ENCODE results near the gene SPPL3. TPM values are rescaled to one million over a fixed set of nuclear protein-coding genes. Genes with fewer than 3 reads are reported as not detected.
"Not testable (repeated sequence)": the region's sequence is repeated elsewhere in the genome, so short reads cannot be mapped to it uniquely, and the experiment has no call there.

Gene SPPL3
- total RNA-seq, 8 experiments from 2014 or later: 8.3 to 28.7 (median 22.7) TPM

DNA sequence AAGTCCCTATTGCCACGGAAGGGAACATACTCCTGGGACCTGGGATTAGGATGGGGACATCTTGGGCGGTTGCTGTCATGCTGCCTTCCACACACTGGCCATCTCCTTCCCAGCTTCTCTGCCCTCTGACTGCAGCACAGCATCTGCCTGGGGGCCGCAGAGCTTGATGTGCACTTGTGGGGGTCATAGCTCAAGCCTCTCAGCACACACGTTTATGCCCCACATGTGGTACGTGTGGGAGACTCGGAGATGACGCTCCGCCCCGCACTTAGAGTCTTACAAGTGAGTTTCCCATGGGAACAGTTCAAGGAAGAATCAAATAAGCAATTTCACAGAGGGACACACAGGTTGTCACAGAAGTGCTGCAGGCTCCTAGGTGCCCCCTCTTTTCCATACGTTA is 169.9 kb downstream of the SPPL3 start:
- WGBS, 10 experiments: 83 to 100% (median 97%) methylated on average over 1 to 7 of the region's 10 CpGs; no CpG with 5 or more reads in 4 of the 10 experiments
- no peak for ATAC-seq (replicated peaks in 6 of 8)
- Histone ChIP-seq H3K4me1 (replicated peaks in 1 of 2) (no peaks in the 10 kb centered on the region), H3K27ac (no peak overlapping the region), H3K4me3 (no peak overlapping the region)
- in situ Hi-C loops (cut with MboI; ENCODE audit: low pct_unique_long_range_greater_than_20kb in 2 of 9, low sequenced_read_pairs in 9 of 9, unreplicated experiment in 9 of 9): loop anchor here in 1 of 9 experiments (25.0 kb wide), 1 partner anchor 228 kb away; no protein-coding TSS in a partner anchor

DNA sequence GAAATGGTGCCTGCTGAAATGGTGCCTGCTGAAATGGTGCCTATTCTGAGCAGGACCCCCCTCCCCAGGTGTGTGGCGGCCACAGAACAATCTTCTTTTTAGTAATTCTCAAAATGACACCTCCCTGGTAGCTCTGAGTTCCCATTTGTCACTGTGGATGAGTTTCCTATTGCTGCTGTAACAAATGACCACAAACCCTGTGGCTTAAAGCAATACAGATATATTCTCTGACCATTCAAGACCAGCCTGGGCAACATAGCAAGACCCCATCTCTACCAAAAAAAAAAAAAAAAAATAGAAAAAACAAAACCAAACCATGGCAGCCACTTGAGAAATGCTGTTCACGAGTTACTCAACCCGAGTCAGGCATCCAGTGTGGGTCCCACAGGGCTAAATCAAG is 170.6 kb downstream of the SPPL3 start:
- in situ Hi-C loops (cut with MboI; ENCODE audit: low pct_unique_long_range_greater_than_20kb in 2 of 9, low sequenced_read_pairs in 9 of 9, unreplicated experiment in 9 of 9): loop anchor here in 1 of 9 experiments (25.0 kb wide), 1 partner anchor 229 kb away; no protein-coding TSS in a partner anchor
- no peak for ATAC-seq (replicated peaks in 6 of 8)
- Histone ChIP-seq H3K4me3 (no peak overlapping the region), H3K27ac (no peak overlapping the region), H3K4me1 (replicated peaks in 1 of 2) (no peaks in the 10 kb centered on the region)
- 60 to 91% (median 75%) methylated on average over 1 to 3 of the region's 3 CpGs; no CpG with 5 or more reads in 5 of the 10 experiments for WGBS, 10 experiments

- ATAC-seq (replicated peaks in 6 of 8); H3K4me3 ChIP-seq; H3K4me1 ChIP-seq (replicated peaks in 1 of 2); H3K27ac ChIP-seq: not testable (repeated sequence)
- no CpG with 5 or more reads among the region's 35 CpGs for WGBS, 10 experiments
- in situ Hi-C loops (cut with MboI; ENCODE audit: low pct_unique_long_range_greater_than_20kb in 2 of 9, low sequenced_read_pairs in 9 of 9, unreplicated experiment in 9 of 9): loop anchor here in 1 of 9 experiments (25.0 kb wide), 1 partner anchor 230 kb away; no protein-coding TSS in a partner anchor
Observed at GRCh38 chr12:120732198-120732597, 172.0 kb downstream of the SPPL3 start.

DNA sequence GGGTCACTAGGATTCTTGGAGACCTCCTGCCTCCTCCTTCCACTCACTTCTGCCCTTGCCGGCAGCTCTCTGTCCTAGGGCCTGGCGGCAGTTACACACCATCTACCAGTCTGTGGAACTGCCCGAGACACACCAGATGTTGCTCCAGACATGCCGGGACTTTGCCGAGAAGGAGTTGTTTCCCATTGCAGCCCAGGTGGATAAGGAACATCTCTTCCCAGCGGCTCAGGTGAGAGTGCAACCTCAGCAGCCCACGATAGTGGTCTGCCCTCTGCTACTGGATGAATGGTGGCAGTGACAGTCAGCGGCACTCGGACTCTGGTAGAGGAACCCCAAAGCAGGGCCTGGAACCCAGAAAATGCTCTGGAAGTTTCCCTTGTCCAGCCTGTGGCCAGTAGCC is 177.2 kb downstream of the SPPL3 start:
- in situ Hi-C loops (cut with MboI; ENCODE audit: low pct_unique_long_range_greater_than_20kb in 2 of 9, low sequenced_read_pairs in 9 of 9, unreplicated experiment in 9 of 9): loop anchor here in 1 of 9 experiments (25.0 kb wide), 1 partner anchor 235 kb away; no protein-coding TSS in a partner anchor
- Histone ChIP-seq H3K4me1 (replicated peaks in 1 of 2) (peaks cover 9 to 10% of the 10 kb centered on the region in 2 donors), H3K4me3 (no peak overlapping the region), H3K27ac (no peak overlapping the region)
- WGBS, 10 experiments: 80 to 100% (median 95%) methylated on average over 1 to 3 of the region's 9 CpGs; no CpG with 5 or more reads in 5 of the 10 experiments
- no peak for ATAC-seq (replicated peaks in 6 of 8)

DNA sequence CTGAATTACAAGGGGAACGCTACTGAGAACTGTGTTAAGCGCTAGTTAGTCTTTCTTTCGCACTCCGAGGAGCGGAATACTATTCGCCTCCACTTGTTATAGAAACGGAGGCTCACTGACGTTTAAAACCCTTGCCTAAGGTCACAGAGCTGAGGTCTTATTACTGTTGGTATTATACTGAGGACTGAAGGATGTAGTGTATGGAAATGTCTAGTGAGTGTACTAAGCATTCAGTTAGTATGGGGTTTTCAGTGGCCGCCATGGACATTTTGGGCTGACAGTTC is 177.7 kb downstream of the SPPL3 start:
- H3K4me1 ChIP-seq (replicated peaks in 1 of 2): peaks cover 9 to 10% of the 10 kb centered on the region in 2 donors
- H3K4me3 ChIP-seq: no peak overlapping the region
- no peak overlapping the region for H3K27ac ChIP-seq
- in situ Hi-C loops (cut with MboI; ENCODE audit: low pct_unique_long_range_greater_than_20kb in 2 of 9, low sequenced_read_pairs in 9 of 9, unreplicated experiment in 9 of 9): loop anchor here in 1 of 9 experiments (25.0 kb wide), 1 partner anchor 236 kb away; no protein-coding TSS in a partner anchor
- no peak for ATAC-seq (replicated peaks in 6 of 8)
- 40 to 100% (median 85%) methylated on average over 1 to 8 of the region's 9 CpGs; no CpG with 5 or more reads in 1 of the 10 experiments for WGBS, 10 experiments

DNA sequence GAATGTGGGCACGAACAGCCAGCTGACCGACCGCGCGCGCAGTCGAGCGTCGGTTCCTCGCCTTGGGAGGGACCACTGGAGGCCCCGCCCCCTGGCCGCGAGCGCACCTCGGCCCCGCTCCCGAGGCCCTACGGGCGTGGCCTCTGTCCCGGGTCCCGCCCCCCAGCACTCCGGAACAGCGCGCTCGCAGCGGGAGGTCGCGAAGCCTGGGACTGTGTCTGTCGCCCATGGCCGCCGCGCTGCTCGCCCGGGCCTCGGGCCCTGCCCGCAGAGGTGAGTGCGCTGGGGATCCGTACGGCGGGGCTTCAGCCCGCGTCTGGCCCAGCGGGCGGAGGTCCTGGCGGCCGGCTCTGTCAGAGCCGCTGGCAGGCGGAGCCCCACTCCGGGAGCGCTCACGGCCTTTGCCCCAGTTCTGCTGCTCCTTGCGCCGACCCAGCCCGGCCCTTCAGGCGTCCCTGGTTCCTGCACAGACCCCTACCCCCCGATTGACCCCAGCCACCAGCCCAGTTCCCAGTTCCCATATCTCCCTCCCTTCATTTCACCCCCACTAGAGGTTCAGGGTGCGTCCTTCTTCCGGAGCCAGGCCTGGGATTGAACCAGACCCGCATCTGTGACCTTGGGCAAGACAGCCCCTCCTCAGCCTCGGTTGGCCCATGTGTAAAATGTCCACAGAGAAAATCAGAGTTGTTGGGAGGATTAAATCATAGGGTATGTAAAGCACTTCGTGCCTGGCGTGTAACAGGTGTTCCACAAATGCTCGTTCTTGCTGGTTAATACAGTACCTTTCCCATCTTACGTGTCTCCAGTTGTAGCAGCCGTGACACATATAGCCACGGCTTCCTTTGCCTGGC is 178.3 kb downstream of the SPPL3 start, which contains the start of gene ACADS:
TSS of gene ACADS (plus strand) at position 168 of the 851 bp plus-strand sequence. CDS start at position 228, 60 bp downstream.
- in situ Hi-C loops (cut with MboI; ENCODE audit: low pct_unique_long_range_greater_than_20kb in 2 of 9, low sequenced_read_pairs in 9 of 9, unreplicated experiment in 9 of 9): loop anchor here in 1 of 9 experiments (25.0 kb wide), 1 partner anchor 236 kb away; no protein-coding TSS in a partner anchor
- ATAC-seq (replicated peaks in 6 of 8): peak; percentile 94 to 99 (median 98)
- Histone ChIP-seq H3K27ac (peak within 1 kb of the TSS in 1 of 2 donors; percentile 5), H3K4me3 (peak within 1 kb of the TSS; percentile 36 to 55 (median 50)), H3K4me1 (replicated peaks in 1 of 2) (peaks cover 9 to 10% of the 10 kb centered on the region in 2 donors)
- 7 to 66% (median 57%) methylated on average over 3 to 10 of the region's 66 CpGs; no CpG with 5 or more reads in 4 of the 10 experiments for WGBS, 10 experiments

- 10 to 39% (median 21%) methylated on average over 2 to 10 of the region's 14 CpGs for WGBS, 10 experiments
- in situ Hi-C loops (cut with MboI; ENCODE audit: low pct_unique_long_range_greater_than_20kb in 2 of 9, low sequenced_read_pairs in 9 of 9, unreplicated experiment in 9 of 9): loop anchor here in 1 of 9 experiments (25.0 kb wide), 1 partner anchor 237 kb away; no protein-coding TSS in a partner anchor
- ATAC-seq (replicated peaks in 6 of 8): peak in 7 of 8 experiments; percentile 2 to 37 (median 32)
- Histone ChIP-seq H3K4me3 (peak overlapping the region; percentile 36 to 55 (median 50)), H3K4me1 (replicated peaks in 1 of 2) (peaks cover 9 to 10% of the 10 kb centered on the region in 2 donors), H3K27ac (no peak overlapping the region)
Observed at GRCh38 chr12:120725151-120725658, 179.0 kb downstream of the SPPL3 start.

DNA sequence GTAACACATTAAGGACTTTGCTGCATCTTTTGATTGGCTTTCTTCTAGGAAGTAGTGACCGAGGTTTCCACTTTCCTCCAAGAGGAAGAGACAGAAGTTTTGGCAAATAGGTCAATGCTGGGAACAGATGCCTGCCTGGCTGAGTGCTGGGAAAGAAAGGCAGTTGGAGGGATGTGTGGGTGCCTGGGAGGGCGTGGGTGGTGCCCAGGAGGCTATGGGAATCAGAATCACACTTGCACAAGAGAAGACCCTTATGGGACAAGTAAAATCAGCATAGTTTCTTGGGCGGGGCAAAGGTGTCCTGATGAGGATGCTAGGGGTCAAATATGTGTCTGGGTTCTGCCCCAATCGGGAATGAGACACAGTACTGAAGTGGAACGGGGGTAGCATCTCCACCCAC is 179.4 kb downstream of the SPPL3 start:
- 35 to 90% (median 60%) methylated on average over 1 to 4 of the region's 5 CpGs; no CpG with 5 or more reads in 1 of the 10 experiments for WGBS, 10 experiments
- H3K4me1 ChIP-seq (replicated peaks in 1 of 2): peaks cover 9 to 10% of the 10 kb centered on the region in 2 donors
- H3K4me3 ChIP-seq: no peak overlapping the region
- H3K27ac ChIP-seq: no peak overlapping the region
- in situ Hi-C loops (cut with MboI; ENCODE audit: low pct_unique_long_range_greater_than_20kb in 2 of 9, low sequenced_read_pairs in 9 of 9, unreplicated experiment in 9 of 9): loop anchor here in 1 of 9 experiments (25.0 kb wide), 1 partner anchor 238 kb away; no protein-coding TSS in a partner anchor
- ATAC-seq (replicated peaks in 6 of 8): no peak

DNA sequence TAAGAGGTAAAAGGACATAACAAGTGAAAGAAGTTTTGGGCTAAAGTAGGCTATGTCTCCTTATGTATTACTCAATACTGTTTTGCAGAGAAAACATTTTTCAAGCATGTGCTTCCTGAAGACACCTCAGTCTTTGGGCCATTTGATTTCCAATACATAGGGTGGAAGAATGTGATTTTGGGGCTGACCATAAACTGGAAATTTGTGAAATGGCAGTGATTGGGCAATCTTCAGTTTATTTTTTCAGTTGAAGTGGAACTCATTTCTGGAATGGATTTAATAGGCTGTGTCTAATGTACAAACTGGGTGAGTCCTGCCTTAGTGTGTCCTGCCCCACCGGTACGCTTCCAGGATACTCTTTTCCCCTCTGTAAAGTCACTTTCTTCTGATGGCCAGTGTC is 181.4 kb downstream of the SPPL3 start:
- WGBS, 10 experiments: 89 to 100% (median 100%) methylated on average over 1 to 2 of the region's 2 CpGs; no CpG with 5 or more reads in 3 of the 10 experiments

DNA sequence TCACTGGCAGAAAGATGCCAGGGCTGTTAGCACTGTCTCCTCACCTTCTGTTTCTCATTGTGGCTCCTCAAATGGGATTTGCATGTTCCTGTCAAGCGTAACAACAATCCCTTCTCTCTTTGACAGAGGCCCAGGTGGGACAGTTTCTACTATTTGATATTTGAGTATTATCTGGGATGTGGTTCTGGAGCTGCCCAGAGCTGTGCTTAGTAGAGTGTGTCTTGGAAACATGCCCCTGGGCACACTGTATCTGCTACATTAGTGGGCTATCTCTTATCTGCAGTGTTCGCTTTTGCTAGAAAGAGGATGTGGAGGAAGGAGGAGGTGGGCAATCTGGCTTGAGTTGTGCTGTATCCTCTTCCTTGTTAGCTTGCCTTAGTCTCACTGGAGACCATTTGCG is 182.3 kb downstream of the SPPL3 start:
- ATAC-seq (replicated peaks in 6 of 8): no peak
- Histone ChIP-seq H3K4me1 (replicated peaks in 1 of 2) (peaks cover 9 to 10% of the 10 kb centered on the region in 2 donors), H3K27ac (no peak overlapping the region), H3K4me3 (no peak overlapping the region)
- in situ Hi-C loops (cut with MboI; ENCODE audit: low pct_unique_long_range_greater_than_20kb in 2 of 9, low sequenced_read_pairs in 9 of 9, unreplicated experiment in 9 of 9): no loop called here
- WGBS, 10 experiments: 80 to 100% (median 98%) methylated on average over 1 to 3 of the region's 3 CpGs; no CpG with 5 or more reads in 2 of the 10 experiments

More for the DNA sequence above, 181.4 kb downstream of the SPPL3 start:
- Histone ChIP-seq H3K27ac (no peak overlapping the region), H3K4me1 (replicated peaks in 1 of 2) (peaks cover 9 to 10% of the 10 kb centered on the region in 2 donors), H3K4me3 (no peak overlapping the region)
- in situ Hi-C loops (cut with MboI; ENCODE audit: low pct_unique_long_range_greater_than_20kb in 2 of 9, low sequenced_read_pairs in 9 of 9, unreplicated experiment in 9 of 9): no loop called here
- no peak for ATAC-seq (replicated peaks in 6 of 8)

DNA sequence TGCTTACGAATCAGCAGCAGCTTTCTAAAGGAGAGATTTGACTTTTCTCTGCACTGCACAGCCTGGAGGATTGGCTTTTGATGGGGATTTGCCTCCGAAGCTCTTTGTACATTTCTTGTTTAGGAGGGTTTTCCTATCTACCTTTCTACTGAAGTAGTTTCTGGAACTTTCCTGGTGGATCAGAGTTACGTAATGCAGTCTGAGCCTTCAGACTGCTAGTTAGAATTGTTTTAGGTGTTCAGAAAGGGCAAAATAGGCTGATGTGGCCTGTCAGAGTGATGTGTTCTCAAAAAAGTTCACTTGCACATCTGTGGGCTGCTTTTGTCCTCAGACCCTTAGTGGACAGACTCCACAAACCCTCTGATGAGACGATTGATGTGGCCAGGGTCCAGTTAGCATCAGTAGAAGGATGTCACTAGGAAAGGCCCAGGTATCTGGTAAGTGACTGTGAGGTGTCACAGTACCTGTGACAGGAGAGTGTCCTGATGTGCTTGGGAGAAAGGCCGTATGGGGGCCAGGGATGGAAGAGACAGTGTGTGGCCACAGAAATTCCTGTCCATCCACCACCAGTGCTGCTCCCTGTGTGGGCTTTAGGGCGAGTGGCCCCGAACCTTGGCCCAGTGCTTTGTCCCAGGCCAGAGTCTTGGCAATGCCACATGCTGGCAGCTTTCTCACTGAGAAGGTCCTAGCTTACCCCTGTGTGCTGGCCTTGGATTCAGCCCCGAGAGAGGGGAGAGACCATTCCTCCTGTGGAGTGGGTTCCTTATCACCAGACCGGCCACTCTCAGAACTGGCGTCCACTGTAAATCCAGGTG is 183.0 kb downstream of the SPPL3 start:
- in situ Hi-C loops (cut with MboI; ENCODE audit: low pct_unique_long_range_greater_than_20kb in 2 of 9, low sequenced_read_pairs in 9 of 9, unreplicated experiment in 9 of 9): no loop called here
- no peak overlapping the region for H3K27ac ChIP-seq

GRCh38 chr12:120720234-120720986 is 183.7 kb downstream of the SPPL3 start:
- 10 to 100% (median 95%) methylated on average over 1 to 2 of the region's 7 CpGs; no CpG with 5 or more reads in 6 of the 10 experiments for whole genome bisulfite sequencing, 10 experiments
- no peak overlapping the region for H3K4me3 ChIP-seq
- in situ Hi-C loops (cut with MboI; ENCODE audit: low pct_unique_long_range_greater_than_20kb in 2 of 9, low sequenced_read_pairs in 9 of 9, unreplicated experiment in 9 of 9): no loop called here
- ATAC-seq (replicated peaks in 6 of 8): peak in 2 of 8 experiments; percentile 65 to 81
- H3K27ac ChIP-seq: no peak overlapping the region
- peaks cover 5 to 7% of the 10 kb centered on the region in 2 donors for H3K4me1 ChIP-seq (replicated peaks in 1 of 2)

More for the DNA sequence above, 183.0 kb downstream of the SPPL3 start:
- WGBS, 10 experiments: 60 to 100% (median 93%) methylated on average over 1 to 6 of the region's 10 CpGs; no CpG with 5 or more reads in 2 of the 10 experiments
- ATAC-seq (replicated peaks in 6 of 8): no peak
- H3K4me1 ChIP-seq (replicated peaks in 1 of 2): peaks cover 7 to 8% of the 10 kb centered on the region in 2 donors
- no peak overlapping the region for H3K4me3 ChIP-seq
